T-helper 9 cell (primary cell): ENCODE data around the gene PIK3CD.

ENCODE experiments used
- DNase-seq: peaks from one replicate; pipeline ENCODE4 v3.0.0-alpha.2; 2020

PIK3CD gene

GRCh38 chr1:9720785-9721605 lies 69.5 kb downstream of the PIK3CD start:
- DNase-seq = no peak

- peak; percentile 81 for DNase-seq
Observed at GRCh38 chr1:9721606-9722377, 70.3 kb downstream of the PIK3CD start.

DNA sequence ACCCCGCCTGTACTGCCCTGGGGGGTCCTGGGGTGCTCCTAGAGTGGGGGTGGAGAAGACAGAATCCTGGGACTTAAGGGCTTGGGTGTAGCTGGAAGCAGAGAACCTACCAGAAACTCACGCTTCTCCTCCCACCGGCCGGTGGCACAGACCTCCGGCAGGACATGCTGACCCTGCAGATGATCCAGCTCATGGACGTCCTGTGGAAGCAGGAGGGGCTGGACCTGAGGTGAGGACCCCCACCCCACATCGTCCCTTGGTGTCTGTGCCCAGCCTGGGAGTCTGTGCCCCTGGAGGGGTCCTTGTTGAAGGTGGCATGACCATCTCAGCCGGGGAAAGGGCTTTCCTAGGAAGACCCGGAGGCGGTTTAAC lies 70.8 kb downstream of the PIK3CD start:
- no peak for DNase-seq

- DNase-seq = no peak
Observed at GRCh38 chr1:9723068-9723805, 71.7 kb downstream of the PIK3CD start.

GRCh38 chr1:9723926-9724325 lies 72.4 kb downstream of the PIK3CD start:
- no peak for DNase-seq

- DNase-seq = peak; percentile 64
Observed at GRCh38 chr1:9724706-9725476, 73.4 kb downstream of the PIK3CD start.

GRCh38 chr1:9726406-9726805 lies 74.9 kb downstream of the PIK3CD start:
- DNase-seq = no peak

DNA sequence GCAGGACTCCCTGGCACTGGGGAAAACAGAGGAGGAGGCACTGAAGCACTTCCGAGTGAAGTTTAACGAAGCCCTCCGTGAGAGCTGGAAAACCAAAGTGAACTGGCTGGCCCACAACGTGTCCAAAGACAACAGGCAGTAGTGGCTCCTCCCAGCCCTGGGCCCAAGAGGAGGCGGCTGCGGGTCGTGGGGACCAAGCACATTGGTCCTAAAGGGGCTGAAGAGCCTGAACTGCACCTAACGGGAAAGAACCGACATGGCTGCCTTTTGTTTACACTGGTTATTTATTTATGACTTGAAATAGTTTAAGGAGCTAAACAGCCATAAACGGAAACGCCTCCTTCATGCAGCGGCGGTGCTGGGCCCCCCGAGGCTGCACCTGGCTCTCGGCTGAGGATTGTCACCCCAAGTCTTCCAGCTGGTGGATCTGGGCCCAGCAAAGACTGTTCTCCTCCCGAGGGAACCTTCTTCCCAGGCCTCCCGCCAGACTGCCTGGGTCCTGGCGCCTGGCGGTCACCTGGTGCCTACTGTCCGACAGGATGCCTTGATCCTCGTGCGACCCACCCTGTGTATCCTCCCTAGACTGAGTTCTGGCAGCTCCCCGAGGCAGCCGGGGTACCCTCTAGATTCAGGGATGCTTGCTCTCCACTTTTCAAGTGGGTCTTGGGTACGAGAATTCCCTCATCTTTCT lies 75.5 kb downstream of the PIK3CD start:
- DNase-seq = no peak

- peak; percentile 31 for DNase-seq
Observed at GRCh38 chr1:9728451-9729295, 77.1 kb downstream of the PIK3CD start.

DNA sequence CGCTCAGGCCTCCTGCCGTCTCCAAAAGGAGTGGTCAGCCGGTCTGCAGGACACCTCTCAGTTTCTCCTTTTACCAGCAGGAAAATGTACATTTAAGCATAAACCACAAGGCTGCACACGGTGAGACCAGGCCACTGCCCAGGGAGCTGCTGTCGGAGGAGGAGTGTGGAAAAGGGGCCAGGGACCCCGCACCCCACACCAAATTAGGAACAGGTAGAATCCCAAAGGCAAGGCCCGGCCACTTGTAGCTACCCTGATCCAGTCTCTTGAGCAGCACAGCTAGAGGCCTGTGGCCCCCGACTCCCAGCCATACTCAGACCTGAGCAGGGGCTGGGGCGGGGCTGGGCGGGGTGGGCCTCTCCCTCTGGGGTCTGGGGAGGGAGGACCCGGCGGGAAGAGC lies 78.0 kb downstream of the PIK3CD start:
- DNase-seq = no peak

GRCh38 chr1:9730096-9730901 lies 78.8 kb downstream of the PIK3CD start:
- no peak for DNase-seq

DNA sequence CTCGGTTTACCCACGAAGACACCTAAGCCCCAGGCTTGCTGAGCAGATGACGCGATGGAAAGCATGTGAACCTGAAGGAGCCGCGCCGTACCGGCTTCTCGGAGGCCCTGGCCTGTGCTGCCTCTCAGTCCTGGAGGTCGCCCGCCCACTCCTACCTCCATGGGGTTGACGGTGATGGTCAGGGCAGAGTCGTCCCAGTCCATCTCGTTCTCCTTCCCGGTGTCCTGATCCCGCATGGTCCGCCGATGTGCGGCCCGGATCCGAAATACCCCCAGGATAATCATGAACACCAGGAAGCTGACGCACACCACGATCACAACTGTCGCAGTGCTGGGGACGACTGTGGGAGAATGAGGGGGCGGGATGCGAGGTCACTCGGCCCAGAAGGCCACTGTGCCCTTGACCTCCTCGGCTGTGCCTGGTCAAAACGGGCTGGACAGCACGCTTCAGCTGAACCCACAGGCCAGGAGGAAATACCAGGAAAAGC lies 79.6 kb downstream of the PIK3CD start:
- no peak for DNase-seq

GRCh38 chr1:9731561-9731960 lies 80.0 kb downstream of the PIK3CD start:
- no peak for DNase-seq

GRCh38 chr1:9732123-9732971 lies 80.8 kb downstream of the PIK3CD start:
- DNase-seq = no peak

DNA sequence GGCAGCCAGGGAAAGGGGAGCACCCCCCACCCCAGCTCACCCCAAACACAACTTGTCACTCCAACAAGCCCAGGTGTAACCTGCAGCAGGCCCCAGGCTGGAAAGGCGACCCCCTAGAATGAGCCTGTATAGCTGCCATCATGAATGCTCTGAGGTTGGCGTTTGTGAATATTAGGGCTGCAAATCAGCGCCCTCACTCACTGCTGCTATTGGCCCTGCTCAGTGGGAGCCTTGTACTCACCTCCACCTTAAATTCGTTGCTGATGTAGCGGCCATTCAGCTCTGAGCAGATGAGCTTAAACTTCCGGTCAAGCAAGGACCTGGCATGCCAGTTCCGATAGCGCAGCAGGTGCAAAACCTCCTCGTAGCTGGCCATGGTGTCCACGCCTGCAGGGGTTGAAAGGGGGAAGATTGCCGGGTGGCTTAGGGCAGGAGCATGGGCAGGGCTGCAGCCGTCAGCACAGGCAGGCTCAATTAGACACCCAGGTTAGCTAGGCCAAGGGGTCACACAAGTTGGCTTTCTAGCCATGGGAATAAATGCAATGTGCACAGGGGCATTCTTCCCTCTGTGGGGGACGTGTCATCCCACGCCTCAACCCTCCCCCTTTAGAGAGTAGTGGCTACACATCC lies 81.7 kb downstream of the PIK3CD start:
- DNase-seq = no peak

GRCh38 chr1:9735800-9736199 lies 84.3 kb downstream of the PIK3CD start:
- no peak for DNase-seq

GRCh38 chr1:9736241-9736640 lies 84.7 kb downstream of the PIK3CD start:
- DNase-seq = no peak

- DNase-seq = no peak
Observed at GRCh38 chr1:9737057-9737456, 85.5 kb downstream of the PIK3CD start.

- no peak for DNase-seq
Observed at GRCh38 chr1:9737671-9738070, 86.1 kb downstream of the PIK3CD start.
